ENCODE results near the gene TMEM221.

TMEM221 gene

DNA sequence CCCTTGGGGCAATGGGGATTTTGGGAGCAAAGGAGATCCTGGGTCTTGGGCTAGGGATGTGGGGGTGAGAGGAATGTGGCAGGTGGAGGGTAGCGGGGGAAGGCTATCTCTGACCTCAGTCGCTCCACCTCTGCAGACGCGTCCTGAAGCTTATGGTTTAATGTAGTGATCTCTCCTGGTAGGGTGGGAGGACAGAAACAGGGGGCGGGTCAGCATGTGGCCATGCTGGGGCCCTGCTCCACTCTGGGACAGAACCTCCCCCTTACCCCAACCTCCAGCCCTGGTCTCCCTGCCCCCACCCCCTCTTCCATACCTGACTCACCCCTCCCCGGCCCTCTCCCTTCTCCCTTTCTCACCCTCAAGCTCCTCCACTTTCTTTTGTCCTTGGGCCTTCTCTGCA, 44.5 kb downstream of the TMEM221 start:
- no peak for DNase-seq

DNA sequence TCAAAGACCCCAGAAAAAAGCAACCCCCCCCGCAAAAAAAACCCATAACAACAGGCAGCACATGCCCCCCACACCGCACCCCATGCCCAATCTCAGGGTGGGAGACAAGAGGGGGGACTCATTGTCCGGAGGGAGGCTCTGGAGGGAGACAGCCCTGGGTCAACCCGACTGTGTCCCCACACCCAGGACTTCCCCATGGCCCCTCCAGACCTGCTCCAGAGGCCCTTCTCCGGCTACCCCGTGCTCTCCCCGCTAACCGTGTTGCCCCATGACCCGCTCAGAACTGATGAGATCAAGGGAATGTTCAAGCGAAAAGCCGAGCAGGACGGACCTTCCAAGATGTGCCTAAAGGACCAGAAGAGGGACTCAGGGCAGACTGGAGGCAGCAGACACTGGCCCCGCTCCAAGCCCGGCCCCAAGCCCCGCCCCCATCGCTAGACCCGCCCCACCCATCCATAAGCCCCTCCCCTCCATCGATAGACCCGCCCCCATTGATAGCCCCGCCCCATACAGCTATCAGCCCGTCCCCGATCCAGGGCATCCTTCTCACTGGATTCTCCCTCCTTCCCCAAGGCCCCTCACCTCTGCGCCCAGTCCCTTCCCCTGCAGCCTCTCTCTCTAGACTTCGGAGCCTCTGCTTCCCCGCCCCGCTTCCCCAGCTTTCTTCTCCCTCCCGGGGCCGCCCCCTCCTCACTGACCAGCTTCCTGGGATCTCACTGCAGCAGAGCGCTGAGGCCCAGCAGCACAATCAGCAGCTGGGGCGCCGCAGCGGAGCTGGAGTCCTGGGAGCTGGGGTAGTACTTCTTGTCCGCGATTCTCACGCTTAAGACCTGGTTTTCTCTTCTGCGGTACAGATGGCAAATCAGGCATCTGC, 45.2 kb downstream of the TMEM221 start:
- peak; percentile 37 for DNase-seq

DNA sequence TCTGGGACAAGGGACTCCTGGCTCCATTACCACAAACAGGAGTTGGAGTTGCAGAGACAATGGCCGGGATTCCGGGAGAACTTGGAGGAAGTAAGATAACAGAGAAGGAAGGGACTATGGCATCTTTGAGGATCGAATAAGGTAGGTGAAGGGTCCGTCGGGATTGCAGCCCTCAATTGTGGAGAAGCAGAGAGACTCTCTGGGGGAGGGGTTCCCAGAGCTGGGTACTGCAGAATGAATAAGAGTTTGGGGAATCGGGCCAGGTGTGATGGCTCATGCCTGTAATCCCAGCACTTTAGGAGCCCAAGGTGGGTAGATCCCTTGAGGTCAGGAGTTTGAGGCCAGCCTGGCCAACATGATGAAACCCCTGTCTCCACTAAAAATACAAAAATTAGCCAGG, 46.8 kb downstream of the TMEM221 start:
- no peak for DNase-seq

DNA sequence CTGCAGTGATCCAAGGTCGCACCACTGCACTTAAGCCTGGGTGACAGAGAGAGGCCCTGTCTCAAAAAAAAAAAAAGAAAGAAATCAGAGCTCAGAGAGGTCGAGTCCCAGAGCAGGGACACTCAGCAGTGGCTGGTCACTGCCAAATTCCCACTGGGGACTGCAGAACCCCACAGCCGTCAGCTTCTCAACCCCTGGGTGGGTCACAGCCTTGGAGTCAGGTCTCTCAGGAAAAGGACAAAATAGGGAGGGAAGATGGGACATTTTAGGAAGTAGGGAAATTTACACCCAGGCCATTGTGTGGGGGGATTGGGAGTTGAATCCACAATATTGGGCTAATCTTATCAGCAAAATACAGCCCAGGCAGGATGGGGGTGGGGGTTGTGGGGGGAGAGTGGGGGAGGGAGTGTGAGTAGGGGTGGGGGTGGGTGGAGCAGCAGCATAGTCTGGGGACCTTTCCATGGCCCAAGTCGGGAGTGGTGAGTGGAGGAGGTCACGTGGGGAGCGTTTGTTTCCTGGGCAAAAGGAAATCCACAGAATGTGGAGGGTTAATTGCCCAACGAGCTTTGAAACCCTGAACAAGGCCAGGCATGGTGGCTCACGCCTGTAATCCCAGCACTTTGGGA, 49.5 kb downstream of the TMEM221 start:
- no peak for DNase-seq

DNA sequence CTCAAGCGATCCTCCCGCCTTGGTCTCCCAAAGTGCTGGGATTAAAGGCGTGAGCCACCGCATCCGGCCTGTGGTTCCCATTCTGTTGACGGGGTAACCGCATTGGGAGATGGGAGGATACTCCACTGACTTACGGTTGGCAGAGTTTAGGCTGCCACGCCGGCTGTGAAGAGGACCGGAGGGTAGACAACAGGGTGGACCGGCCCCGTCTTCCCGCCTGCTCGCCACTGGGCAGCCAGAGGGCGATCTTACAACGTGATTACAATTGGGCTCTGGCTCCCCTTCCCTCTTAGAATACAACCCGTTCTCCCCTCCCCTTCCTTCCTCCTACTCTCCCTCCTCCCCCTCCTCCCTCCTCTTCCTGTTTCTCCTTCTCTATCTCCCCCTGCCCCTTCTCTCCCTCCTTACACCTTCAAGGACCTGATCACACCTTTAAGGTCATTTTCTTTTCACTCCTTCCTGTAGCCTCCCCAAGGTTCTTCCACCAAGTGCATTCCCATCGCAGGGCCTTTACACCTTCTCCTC, 53.5 kb downstream of the TMEM221 start:
- peak; percentile 76 for DNase-seq

DNA sequence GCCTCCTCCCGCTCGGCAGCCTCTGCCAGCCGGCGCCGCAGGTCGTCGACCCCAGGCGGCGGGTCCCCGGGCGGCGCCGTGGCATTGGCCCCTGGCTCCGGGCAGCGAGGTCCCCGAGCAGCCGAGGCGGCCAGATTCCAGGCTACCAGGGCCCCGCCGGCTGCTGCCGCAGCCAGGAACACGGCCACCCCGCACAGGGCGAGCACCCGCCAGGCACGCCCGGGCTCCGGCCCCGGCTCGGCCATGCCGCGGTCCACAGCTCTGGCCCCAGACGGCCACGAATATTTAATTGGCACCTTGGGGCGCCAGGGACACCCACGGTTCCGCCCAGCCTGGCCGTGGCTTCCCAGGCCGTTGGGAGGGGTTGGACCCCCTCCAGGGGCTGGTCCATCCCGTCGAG, 54.6 kb downstream of the TMEM221 start, which contains the start of gene CCDC194:
Gene CCDC194 (minus strand): TSS at position 283 of the 400 bp plus-strand sequence. CDS start 38 bp downstream, at position 245.
- DNase-seq: no peak

DNA sequence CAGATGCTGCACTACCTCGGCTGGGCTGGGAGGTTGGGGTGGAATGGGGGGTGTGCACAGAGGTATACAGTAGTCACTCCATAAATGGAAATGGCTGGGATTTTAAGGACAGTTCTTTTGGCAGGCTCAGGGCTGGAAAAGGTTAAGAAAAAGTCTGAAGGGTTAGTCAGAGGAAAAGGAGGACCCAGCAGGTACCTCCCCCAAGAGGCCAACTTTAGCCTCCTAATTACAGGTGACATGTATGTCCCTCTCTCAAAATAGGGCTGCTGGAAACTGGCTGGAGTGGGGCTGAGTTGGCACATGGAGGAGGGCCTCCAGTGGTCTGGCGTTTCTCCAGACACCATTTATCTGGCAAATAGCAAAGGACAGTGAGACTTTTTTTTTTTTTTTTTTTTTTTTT, 55.5 kb downstream of the TMEM221 start:
- no peak for DNase-seq

DNA sequence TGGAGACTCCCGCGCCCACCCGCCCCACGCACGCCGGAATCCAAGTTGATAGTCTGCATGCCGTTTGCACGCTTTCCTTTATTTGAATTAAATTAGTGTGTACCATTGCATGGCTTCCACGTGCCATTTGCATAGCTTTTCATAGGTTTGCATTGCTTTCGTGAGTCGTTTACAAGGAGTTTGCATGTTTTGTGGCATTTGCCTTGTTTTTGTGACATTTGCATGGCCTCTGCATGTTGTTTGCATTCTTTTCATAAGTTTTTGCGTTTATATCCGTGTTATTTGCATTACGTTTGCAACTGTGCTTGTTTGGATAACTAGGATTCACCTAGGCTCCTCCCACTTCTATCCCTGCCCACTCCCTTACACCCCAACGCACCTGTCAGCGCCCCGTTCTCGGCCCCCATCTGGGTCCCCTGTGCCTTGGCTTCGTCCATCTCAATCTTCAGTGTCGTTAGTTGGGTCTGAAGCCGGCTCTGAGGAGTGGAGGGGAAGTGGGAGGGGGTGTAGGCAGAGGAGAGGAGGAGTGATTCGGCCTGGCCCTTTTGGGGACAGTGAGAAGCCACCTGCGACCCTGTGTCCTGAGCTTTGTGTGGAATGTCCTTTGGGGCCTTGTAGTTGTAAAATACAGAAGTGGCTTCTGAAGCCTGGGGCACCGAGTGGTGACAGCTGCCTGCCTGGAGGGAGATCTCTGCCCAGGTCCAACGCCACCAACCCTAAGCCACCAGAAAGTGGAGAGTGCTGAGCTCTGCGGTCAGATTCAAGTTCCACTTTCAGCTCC, 56.9 kb downstream of the TMEM221 start:
- DNase-seq: no peak

DNA sequence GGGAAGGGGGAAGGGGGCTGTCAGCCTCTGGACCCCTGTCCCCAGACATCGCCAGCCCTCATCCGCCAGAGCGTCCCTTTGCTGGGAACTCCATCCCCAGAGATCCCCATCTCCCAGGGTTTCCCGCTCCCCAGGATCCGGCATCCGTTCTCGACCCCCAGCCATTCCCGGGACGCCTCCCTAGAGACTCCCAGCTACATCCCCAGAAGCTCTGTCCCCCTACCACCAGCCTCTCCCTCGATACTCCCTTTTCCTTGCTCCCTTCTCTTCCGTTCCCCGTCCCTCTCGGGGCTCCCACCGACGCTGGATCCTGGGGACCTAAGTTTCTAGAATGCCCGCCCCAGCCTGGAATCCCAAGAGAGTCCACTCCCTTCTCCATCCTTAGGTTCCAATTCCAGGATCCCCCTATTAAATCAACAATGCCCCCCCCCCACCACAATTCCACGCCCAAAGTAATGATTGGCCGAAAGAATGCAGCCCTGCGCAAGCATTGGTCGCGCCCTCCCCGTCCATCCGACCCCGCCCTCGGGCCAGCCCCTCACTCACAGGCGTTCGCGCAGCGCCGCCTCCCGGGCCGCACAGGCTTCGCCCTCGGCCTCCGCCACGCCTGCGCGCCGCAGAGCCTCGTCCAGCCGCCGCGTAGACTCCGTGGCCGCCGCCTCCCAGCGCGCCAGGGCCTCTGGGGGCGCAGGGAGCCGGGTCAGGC, 57.6 kb downstream of the TMEM221 start:
- DNase-seq: peak; percentile 96

DNA sequence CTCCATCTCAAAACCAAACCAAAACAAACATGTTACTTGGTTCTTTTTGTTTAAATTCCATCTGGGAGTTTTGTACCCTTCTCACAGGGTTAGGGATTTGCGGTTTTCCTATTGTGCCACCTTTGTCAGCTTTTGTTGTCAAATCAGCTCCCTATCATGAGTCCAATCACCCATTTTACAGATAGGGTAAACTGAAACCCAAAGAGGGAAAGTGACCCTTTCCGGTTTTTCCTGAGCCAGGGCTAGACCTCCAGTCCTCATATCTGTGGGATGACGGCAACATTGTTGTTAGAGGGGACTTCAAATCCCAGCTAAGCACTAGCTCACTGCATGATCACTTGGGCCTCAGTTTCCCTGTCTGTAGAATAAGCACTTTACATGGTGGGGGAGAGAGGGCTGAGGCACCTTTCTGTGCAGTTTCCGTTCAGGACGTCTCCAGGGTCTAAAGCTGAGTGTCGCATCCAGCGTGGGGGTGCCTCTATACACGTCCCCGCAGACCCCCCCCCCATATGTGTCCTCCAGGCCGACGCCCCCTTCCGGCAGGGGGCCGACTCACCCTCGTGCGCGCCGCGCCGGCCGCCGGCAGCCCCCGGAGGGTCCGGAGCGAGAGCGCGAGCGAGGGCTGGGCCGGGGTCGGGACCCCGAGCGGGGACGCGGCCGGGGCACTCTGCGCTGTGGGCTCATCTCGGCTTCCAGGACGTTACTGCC, 58.4 kb downstream of the TMEM221 start:
- peak; percentile 21 for DNase-seq

DNA sequence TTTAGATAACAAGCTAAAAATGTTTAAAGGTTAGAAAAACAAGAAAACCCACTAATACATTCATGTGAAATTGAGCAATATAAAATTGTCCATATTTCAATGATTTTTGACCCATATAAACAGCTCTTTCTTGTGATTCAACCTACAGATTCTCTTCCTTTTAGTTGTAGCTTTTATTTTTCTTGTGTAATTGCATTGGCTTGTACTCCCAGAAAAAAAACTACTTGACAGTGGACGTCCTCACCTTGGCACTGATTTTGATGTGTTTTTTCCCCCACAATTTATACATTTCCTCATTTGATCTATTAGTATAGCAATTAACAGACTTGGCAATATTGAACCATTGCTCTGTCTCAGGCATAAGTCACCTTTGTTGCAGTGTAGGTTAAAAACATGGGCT, 59.2 kb downstream of the TMEM221 start:
- no peak for DNase-seq

DNA sequence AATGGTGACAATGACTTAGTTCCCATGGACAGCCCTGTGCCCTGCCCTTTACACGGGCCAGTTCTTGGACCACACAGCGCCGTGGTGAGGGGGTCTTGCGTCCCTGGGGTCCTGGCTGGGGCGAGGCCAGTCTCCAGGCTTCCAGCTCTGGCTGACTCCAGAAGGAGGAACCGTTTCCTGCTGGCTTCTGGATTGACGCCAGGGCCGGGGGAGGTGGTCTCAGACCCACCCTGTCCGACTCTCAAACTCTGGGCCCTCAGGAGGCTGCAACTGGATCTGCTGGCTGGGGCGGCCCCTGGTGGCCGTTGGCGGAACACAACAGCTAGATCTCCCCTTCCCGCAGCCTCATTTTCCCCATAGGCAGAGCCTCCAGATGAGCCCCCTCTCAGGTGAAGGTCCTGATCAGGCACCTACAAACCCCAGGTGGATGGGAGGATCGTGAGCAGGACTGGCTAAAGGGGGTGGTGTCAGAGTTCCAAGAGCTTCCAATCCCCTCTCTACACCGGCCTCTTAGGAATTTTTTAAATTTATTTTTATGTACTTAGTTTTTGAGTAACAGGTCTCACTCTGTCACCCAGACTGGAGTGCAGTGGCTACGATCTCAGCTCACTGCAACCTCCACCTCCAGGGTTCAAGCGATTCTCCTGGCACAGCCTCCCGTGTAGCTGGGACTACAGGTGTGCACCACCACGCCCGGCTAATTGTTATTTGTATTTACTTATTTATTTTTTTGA, 62.4 kb downstream of the TMEM221 start:
- DNase-seq: peak; percentile 70
